GM20431 (cell line): ENCODE results near the gene NFIX.
"Not testable (repeated sequence)": the region's sequence is repeated elsewhere in the genome, so short reads cannot be mapped to it uniquely, and the experiment has no call there.

ENCODE experiments used
- in situ Hi-C: fragments of 300-500 bp; cut with MseI, MboI; formaldehyde crosslinking; loops from one replicate; pipeline ENCODE4 v1.15.0; 2020; ENCODE audit warnings: low sequenced_read_pairs; ENCODE audit not compliant: unreplicated experiment

NFIX gene

DNA sequence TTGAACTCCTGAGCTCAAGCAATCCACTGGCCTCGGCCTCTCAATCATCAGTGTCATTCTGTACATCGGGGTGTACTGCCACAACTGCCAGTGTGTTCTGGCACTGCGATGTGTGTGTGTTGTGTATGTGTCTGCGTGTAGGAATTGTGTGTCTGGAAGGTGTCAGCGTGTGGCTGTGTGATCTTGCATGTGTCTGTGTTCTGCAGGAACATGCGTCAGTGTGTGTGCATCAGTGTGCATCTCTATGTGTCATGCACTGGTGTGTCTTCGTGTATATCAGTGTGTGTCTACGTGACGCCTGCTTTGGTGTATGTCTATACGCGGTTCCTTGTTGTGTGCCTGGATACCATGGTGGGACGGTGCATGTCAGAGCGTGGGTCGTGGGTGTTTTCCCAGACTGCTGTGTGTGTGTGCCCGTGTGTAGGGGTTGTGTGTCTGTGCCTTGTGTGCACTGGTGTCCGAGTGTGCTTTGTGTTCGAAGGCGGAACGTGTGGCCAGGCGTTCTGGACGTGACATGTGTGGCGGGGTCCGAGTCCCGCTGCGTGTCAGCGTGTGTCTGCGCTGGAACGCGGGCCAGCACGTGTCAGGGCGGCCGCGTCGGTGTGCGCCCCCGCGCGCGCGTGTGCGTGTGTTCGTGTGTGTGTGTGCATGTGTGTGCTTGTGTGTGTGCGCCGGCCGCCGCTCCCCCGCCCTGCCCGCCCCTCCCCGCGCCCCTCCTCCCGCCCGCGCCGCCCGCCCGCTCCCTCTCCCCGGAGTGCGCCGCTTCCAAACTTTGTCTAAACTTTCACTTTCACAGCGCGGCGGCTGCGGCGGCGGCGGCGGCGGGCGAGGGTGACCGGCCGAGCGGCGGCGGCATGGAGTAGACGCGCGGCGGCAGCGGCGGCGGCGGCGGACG lies at the start of gene NFIX:
TSS of gene NFIX (plus strand) at position 775 of the 895 bp plus-strand sequence. CDS start 363 bp downstream, outside the sequence.
- in situ Hi-C loops, result no loop called here

DNA sequence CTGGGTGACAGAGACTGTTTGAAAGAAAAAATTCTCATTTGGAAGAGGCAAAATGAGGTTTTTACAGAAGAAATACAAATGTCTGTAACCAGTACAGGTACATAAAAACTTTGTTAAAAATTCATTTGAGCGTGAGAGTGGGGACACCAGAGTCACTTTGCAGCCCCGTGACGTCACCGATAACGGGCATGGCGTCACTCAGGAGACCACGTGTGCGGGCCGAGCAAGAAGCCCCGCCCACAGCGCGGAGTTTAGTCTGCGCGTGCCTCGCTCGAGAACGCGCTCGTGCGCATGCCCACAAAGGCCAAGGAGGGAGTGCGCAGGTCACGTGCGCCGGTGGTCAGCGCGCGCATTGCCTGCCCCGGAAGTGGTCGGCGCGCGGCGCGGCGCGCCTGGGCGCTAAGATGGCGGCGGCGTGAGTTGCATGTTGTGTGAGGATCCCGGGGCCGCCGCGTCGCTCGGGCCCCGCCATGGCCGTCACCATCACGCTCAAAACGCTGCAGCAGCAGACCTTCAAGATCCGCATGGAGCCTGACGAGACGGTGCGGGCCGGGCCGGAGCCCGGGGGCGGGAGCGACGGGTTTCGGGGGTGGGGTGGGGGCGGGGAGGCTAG lies 49.7 kb upstream of the NFIX start, which contains the start of gene RAD23A:
TSS of gene RAD23A (plus strand) at position 384 of the 613 bp plus-strand sequence. CDS start at position 471, 87 bp downstream.
- in situ Hi-C loops, result no loop called here

DNA sequence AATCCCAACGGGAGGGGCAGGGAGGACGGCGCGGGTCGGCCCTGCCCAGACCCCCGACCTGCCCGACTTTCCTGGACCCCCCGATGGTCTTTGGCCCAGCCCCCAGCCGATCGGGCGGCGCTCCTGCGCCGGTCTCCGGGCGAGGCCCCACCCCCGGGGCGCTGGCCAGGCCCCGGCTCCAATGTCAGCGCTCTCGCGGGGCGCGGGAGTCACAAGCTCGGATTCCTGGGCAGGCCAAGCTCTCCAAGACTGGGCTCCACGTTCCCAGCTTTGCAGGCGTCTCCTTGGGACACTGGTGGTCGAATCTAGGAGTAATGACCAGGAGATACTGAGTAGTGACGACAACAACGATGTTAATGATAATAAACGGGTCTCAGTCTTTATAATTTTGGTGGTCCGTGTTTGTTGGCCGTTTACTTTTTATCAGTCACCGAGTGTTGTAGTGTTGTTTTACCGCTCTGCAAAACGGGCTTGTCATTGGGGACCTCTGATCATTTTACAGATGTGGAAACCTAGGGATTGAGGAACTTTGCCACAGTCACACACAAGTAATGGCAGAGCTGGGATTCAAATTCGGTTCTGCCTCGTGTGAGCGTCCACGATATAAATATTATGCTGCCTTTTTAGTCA lies 49.1 kb upstream of the NFIX start:
- in situ Hi-C loops, result no loop called here

DNA sequence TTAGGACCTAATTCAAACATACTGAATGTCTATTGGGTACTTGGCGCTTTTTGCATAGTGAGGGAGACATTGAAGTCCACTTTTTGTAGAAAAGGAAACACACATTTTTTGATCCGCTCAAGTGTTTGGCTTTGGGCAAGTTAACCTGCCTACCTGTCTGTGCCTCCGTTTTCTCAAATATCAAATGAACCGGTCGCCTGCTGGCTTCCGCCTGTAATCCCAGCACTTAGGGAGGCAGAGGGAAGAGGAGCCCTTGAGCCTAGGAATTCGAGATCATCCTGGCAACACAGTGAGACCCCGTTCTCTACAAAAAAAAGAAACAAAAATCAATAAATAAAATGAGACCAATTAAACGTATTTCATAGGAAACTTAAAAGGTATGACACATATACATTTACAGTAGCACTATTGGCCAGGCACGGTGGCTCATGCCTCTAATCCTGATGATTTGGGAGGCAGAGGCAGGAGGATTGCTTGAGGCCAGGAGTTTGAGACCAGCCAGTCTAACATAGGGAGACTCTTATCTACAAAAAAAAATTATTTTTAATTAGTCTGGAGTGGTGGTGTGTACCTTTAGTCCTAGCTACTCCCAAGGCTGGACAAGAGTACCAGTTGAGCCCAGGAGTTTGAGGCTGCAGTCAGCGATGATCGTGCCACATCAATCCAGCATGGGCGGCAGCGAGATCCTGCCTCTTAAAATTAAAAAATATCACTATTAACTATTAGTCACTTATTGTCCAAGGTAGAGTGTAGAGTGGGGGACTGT lies 48.4 kb upstream of the NFIX start:
- in situ Hi-C loops, result no loop called here

DNA sequence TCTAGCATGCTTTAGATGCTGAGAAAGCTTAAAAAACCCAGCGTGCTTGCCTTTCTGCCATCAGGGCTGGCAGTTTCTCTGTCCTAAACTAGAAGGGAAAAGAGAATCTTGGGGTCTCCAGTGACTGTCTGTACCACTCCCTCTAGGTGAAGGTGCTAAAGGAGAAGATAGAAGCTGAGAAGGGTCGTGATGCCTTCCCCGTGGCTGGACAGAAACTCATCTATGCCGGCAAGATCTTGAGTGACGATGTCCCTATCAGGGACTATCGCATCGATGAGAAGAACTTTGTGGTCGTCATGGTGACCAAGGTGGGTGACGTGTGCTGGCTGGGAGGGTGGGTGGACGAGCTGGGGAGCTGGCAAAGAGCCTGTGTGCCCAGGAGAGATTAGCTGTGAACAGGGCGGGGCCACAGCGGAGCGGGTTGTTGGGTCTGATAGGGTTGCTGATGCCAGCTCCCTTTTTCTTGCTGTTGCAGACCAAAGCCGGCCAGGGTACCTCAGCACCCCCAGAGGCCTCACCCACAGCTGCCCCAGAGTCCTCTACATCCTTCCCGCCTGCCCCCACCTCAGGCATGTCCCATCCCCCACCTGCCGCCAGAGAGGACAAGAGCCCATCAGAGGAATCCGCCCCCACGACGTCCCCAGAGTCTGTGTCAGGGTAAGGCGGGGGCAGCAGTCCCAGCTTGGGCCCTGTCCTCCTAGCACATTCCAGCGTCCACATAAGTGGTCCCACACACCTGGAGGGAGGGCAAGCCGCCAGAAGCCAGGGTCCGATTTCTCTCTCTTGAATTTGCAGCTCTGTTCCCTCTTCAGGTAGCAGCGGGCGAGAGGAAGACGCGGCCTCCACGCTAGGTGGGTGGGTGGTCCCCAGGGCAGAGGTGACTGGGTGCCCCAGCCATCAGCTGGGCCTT lies 47.3 kb upstream of the NFIX start:
- in situ Hi-C loops, result no loop called here

DNA sequence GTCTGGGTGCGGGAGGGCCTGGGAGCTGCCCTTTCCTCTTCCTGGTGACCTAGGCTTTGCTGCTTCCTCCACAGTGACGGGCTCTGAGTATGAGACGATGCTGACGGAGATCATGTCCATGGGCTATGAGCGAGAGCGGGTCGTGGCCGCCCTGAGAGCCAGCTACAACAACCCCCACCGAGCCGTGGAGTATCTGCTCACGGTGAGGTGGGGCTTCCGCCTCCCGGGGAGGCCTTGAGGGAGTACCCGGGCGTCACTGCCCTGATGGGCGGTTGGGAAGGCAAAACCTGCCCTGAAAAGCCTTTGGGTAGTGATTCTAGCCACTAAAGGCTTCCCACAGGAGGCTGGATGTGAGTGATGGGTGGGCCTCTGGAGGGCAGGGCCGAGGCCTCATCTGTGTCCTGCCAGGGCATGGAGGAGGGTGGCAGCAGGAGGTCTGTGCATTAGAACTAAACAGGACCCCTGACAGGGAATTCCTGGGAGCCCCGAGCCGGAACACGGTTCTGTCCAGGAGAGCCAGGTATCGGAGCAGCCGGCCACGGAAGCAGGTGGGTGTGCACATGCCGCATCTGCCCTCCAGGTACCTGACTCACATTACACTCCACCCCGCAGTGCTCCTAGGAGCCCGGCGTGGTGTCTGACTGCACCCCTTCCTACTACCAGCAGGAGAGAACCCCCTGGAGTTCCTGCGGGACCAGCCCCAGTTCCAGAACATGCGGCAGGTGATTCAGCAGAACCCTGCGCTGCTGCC lies 46.5 kb upstream of the NFIX start:
- in situ Hi-C loops, result no loop called here

DNA sequence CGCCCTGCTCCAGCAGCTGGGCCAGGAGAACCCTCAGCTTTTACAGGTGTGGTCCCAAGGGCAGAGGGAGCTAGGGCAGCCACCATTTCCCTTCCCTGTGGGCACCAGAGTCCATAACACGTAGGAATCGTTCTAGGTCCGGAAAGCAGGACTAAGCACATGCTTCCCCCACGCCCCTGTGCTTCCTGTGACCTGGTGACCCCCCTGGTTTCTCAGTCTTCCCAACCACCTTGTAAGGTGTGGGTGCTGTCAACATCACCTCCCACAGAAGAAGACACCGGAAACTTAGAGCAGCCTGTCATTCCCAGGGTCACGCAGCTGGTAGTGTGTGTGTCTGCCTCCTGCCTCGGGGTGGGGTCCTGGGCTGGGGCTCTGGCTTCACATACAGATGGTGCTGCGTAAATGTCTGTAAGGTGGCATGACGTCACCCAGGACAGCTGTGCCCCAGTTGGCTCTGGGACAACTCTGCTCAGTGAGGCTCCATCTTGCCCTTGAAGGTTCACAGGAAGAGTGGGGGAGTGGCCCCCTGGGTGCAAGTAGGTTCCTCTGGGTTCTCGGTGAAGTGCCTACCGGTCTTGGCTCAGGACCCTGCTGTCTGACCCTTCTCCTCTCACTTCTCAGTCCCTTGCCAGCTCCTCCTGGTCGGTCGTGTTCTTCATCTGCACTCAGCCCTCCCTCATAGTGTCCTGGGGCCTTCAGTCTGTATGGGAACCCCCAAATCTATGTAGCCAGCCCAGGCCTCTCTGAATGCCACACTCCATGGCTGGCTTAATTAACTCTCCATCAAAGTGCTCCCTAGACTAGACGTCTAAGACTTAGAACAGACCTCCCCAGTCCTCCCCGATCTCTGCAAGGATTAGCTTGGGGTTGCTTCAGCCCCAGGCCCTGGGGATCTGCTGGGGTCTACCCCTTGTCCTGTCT lies 45.7 kb upstream of the NFIX start:
- in situ Hi-C loops, result no loop called here

DNA sequence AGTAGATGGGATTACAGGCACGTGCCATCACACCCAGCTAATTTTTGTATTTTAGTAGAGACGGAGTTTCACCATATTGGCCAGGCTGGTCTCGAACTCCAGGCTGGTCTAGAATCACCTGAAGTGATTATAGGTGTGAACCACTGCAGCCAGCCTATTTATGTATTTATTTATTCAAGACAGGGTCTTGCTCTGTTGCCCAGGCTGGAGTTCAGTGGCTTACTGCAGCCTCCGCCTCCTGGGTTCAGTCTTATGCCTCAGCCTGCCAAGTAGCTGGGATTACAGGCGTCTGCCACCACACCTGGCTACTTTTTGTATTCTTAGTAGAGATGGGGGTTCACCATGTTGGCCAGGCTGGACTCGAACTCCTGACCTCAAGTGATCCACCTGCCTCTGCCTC lies 43.2 kb upstream of the NFIX start:
- in situ Hi-C loops, result not testable (repeated sequence)

DNA sequence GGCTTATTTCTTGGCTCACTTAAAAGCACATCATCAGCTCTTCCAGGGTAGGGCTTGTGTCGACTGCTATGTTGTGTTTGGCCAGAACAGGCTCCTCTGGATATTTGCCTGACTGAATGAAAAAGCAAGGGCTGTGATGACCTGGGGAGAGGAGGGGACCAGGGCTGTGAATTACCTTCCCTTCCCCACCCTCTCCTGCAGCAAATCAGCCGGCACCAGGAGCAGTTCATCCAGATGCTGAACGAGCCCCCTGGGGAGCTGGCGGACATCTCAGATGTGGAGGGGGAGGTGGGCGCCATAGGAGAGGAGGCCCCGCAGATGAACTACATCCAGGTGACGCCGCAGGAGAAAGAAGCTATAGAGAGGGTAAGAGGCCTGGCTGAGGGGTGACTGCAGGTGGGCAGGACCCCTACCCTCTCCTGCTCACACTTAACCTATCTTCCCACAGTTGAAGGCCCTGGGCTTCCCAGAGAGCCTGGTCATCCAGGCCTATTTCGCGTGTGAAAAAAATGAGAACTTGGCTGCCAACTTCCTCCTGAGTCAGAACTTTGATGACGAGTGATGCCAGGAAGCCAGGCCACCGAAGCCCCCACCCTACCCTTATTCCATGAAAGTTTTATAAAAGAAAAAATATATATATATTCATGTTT lies 42.7 kb upstream of the NFIX start:
- in situ Hi-C loops, result no loop called here

DNA sequence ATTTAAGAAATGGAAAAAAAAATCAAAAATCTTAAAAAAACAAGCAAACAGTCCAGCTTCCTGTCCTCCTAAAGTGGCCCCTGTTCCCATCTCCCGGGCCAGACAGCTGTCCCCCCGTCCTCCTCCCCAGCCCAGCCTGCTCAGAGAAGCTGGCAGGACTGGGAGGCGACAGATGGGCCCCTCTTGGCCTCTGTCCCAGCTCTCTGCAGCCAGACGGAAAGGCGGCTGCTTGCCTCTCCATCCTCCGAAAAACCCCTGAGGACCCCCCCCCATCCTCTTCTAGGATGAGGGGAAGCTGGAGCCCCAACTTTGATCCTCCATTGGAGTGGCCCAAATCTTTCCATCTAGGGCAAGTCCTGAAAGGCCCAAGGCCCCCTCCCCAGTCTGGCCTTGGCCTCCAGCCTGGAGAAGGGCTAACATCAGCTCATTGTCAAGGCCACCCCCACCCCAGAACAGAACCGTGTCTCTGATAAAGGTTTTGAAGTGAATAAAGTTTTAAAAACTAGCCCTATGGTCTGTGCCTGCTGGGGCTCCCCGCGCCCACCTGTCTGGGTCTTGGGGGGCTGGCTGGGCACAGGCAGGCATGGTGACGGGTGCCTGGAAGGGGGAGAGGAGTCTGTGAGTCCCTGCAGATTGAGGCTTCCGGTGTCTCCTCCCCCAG lies 42.0 kb upstream of the NFIX start:
- in situ Hi-C loops, result no loop called here

DNA sequence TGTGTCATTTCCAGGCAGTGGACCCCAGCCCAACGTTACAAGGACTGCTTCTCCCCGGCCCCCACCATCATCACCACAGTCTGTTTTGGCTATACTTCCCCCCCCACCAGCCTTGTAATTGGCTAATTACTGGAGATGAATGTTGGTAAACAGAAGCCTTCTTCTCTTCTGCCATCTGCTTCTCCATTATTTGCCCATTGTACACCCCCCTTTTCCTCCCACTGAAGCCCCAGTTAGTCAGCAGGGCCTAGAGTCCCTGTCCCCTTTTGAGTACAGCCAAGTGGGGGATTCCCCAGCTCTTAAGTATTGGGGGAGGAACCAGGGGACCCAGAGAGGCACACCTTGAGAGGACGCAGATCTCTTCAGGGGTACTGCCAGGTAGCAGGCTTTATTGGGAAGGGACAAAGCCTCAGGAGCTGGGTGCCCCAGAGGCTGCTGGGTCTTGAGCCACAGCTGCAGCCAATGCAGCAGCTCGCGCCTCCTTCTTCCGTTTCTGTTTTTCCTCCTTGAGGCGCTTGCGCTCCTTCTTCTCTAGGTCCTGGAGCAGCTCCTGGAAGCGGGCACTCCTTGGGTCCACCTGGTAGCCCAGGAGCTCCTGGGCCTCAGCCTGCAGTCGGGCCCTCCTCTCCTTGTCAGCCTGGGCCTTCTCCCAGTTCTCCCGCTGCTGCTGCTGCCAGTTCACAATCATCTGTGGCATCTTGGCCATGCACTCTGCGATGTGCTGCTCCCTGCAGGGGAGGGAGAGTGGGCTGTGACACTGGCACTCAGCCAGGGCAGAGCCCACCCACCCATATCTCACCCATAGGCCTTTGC lies 41.3 kb upstream of the NFIX start:
- in situ Hi-C loops, result no loop called here

DNA sequence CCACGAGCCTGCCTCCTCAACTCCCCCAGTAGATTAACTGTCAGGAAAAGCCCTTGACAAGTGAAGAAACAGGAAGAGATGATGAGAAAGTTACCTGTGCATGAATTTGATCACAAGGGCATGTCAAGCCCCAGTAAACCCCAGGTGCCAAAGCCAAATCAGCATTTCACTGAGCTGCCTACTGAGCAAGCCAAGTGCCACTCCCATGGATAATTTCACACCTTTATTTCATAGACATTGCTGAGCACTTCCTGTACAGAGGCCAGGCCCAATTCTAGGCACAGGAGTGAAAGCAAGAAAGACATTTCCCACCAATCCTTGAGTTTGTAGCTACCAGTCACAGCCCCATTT lies 40.7 kb upstream of the NFIX start:
- in situ Hi-C loops, result no loop called here

DNA sequence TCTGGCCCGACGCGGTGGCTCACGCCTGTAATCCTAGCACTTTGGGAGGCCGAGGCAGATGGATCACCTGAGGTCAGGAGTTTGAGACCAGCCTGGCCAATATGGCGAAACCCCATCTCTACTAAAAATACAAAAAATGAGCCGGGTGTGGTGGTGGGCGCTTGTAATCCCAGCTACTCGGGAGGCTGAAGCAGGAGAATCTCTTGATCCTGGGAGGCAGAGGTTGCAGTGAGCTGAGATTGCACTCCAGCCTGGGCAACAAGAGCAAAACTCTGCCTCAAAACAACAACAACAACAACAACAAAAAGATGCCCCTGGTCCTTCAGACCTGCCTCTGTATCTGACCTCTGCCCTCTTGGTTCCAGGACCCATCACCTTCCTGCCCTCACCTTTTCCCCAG lies 39.7 kb upstream of the NFIX start:
- in situ Hi-C loops, result not testable (repeated sequence)

DNA sequence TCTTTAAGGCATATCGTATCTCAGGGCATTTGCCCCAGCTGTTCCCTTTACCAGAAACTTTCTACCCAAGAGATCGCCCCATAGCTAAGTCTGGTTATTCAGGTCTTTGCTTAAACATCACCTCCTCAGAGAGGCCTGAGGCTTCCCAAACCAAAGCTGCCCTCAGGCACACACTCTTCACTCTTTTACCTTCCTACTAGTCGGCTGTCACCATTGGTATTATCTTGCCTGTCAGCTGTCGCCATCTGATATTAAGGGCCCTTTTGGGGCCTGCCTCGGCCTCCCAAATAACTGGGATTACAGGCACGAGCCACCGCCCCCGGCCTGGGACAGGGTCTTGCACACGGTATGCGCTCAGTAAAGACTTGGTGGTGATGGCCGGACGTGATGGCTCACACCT lies 39.3 kb upstream of the NFIX start:
- in situ Hi-C loops, result no loop called here

DNA sequence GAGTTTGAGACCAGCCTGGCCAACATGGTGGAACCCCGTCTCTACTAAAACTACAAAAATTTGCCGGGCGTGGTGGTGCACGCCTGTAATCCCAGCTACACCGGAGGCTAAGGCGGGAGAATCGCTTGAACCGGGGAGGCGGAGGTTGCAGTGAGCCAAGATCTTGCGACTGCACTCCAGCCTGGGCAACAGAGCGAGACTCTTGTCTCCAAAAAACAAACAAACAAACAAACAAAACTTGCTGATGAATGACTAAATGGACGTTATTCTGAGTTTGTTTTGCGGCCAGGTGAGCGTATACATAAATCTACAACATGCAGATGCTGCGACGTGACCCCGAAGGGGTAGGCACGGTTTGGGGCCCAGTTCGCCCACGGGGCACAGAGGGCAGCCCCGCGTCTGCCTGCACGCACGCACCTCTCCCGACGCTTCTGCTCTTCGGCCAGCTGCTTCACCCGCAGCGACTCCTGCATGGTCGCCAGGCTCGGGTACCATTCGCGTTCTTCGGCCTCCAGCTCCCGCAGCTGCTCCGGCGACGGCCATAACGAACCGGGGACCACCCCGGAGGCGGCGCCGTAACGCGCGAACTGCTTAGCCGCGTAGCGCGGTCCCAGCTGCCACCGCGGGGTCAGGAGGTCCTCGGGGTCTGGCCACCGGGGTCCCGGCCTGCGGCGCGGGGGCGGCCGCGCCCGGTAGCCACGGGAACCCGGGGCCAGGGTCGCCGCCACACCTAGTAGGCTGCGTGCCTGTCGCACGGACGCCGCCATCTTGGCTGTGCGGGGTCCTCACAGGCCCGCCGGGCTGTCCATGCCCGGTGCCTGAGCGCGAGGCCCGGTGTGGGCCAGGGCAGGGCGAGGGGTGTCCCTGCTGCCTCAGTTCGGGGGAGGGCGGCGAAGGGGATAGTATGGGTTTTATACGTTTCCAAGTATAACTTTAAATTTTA lies 38.6 kb upstream of the NFIX start, which contains the start of gene GADD45GIP1:
TSS of gene GADD45GIP1 (minus strand) at position 778 of the 943 bp plus-strand sequence. CDS start at position 767, 11 bp downstream.
- in situ Hi-C loops, result no loop called here
